H9 (cell line): ENCODE results near the gene PRPF40B. TPM values are rescaled to one million over a fixed set of nuclear protein-coding genes. Genes with fewer than 3 reads are reported as not detected.

Experiments
- DNase-seq: peaks from one replicate; pipeline ENCODE4 v3.0.0-alpha.2; 2017
- H2AFZ ChIP-seq: one replicate; pipeline ENCODE4 v1.6.1; 2013; ENCODE audit warnings: mild to moderate bottlenecking, low read length, control low read depth, moderate library complexity
- H2AK5ac ChIP-seq: 2 replicates; pipeline ENCODE4 v1.6.1; 2013; ENCODE audit warnings: low read length, control low read depth, mixed read lengths; ENCODE audit not compliant: insufficient read length
- H2BK120ac ChIP-seq: one replicate; pipeline ENCODE4 v1.6.1; 2013; ENCODE audit warnings: low read depth, mild to moderate bottlenecking, low read length, control low read depth, inconsistent platforms; ENCODE audit not compliant: poor library complexity, severe bottlenecking
- H2BK12ac ChIP-seq: 2 replicates; pipeline ENCODE4 v1.6.1; 2013; ENCODE audit warnings: low read length, control low read depth, mixed read lengths, low read depth; ENCODE audit not compliant: insufficient read length
- H2BK15ac ChIP-seq: 2 replicates; pipeline ENCODE4 v1.6.1; 2013; ENCODE audit warnings: low read depth, low read length, control low read depth
- H2BK20ac ChIP-seq: one replicate; pipeline ENCODE4 v1.6.1; 2013; ENCODE audit warnings: low read depth, mild to moderate bottlenecking, low read length, control low read depth, inconsistent platforms; ENCODE audit not compliant: poor library complexity, severe bottlenecking
- H2BK5ac ChIP-seq: 2 replicates; pipeline ENCODE4 v1.6.1; 2013; ENCODE audit warnings: low read length, control low read depth, mixed read lengths; ENCODE audit not compliant: insufficient read length
- H3K14ac ChIP-seq: 2 replicates; pipeline ENCODE4 v1.6.1; 2013; ENCODE audit warnings: low read length, control low read depth; ENCODE audit not compliant: insufficient read depth
- H3K18ac ChIP-seq: 2 replicates; pipeline ENCODE4 v1.6.1; 2013; ENCODE audit warnings: low read depth, mild to moderate bottlenecking, mixed read lengths, low read length, control low read depth; ENCODE audit not compliant: insufficient read length
- H3K23ac ChIP-seq: 2 replicates; pipeline ENCODE4 v1.6.1; 2013; ENCODE audit warnings: low read length, control low read depth, mixed read lengths, low read depth; ENCODE audit not compliant: insufficient read length
- H3K23me2 ChIP-seq: 2 replicates; pipeline ENCODE4 v1.6.1; 2013; ENCODE audit warnings: low read depth, mild to moderate bottlenecking, mixed read lengths, low read length, control low read depth; ENCODE audit not compliant: insufficient read length, poor library complexity, severe bottlenecking
- H3K27ac ChIP-seq: 2 replicates; pipeline ENCODE4 v1.5.1; 2013; ENCODE audit warnings: low read length, control low read depth, mixed read lengths, low read depth; ENCODE audit not compliant: insufficient read length
- H3K27me3 ChIP-seq: 2 replicates; pipeline ENCODE4 v1.6.1; 2013; ENCODE audit warnings: low read length, control low read depth, inconsistent platforms; ENCODE audit not compliant: insufficient read depth
- H3K4ac ChIP-seq: 2 replicates; pipeline ENCODE4 v1.6.1; 2013; ENCODE audit warnings: low read depth, mild to moderate bottlenecking, control low read depth, inconsistent platforms, low read length, moderate library complexity
- H3K4me1 ChIP-seq: 2 replicates; pipeline ENCODE4 v1.6.1; 2013; ENCODE audit warnings: low read length, control low read depth, inconsistent platforms; ENCODE audit not compliant: insufficient read depth
- H3K4me2 ChIP-seq: 2 replicates; pipeline ENCODE4 v1.6.1; 2013; ENCODE audit warnings: low read length, control low read depth, mixed read lengths; ENCODE audit not compliant: insufficient read length, insufficient read depth
- H3K56ac ChIP-seq: 2 replicates; pipeline ENCODE4 v1.6.1; 2013; ENCODE audit warnings: low read depth, mild to moderate bottlenecking, mixed read lengths, low read length, control low read depth; ENCODE audit not compliant: insufficient read length
- H3K79me1 ChIP-seq: 2 replicates; pipeline ENCODE4 v1.6.1; 2013; ENCODE audit warnings: low read depth, mild to moderate bottlenecking, moderate library complexity, low read length, control low read depth, inconsistent platforms; ENCODE audit not compliant: insufficient read depth, poor library complexity, severe bottlenecking
- H3K79me2 ChIP-seq: 2 replicates; pipeline ENCODE4 v1.6.1; 2013; ENCODE audit warnings: low read length, control low read depth, inconsistent platforms; ENCODE audit not compliant: insufficient read depth
- H3K9ac ChIP-seq: 2 replicates; pipeline ENCODE4 v1.6.1; 2013; ENCODE audit warnings: low read length, control low read depth, mixed read lengths; ENCODE audit not compliant: insufficient read length; ENCODE audit errors: extremely low read depth
- H3K9me3 ChIP-seq: one replicate; pipeline ENCODE4 v1.6.1; 2013; ENCODE audit warnings: low read depth, low read length, inconsistent platforms; ENCODE audit not compliant: control insufficient read depth
- H3T11ph ChIP-seq: one replicate; pipeline ENCODE4 v1.6.1; 2013; ENCODE audit warnings: mild to moderate bottlenecking, low read length, control low read depth, inconsistent platforms
- H4K20me1 ChIP-seq: one replicate; pipeline ENCODE4 v1.6.1; 2013; ENCODE audit not compliant: control insufficient read depth, insufficient read length, insufficient read depth
- H4K5ac ChIP-seq: 2 replicates; pipeline ENCODE4 v1.6.1; 2013; ENCODE audit warnings: low read depth, mild to moderate bottlenecking, mixed read lengths, low read length, control low read depth; ENCODE audit not compliant: insufficient read length
- H4K8ac ChIP-seq: replicated peaks from 2 replicates; pipeline ENCODE4 v1.6.1; 2013; ENCODE audit warnings: low read length, control low read depth, mixed read lengths, low read depth; ENCODE audit not compliant: insufficient read length
- H4K91ac ChIP-seq: 2 replicates; pipeline ENCODE4 v1.6.1; 2013; ENCODE audit warnings: low read depth, mild to moderate bottlenecking, moderate library complexity, mixed read lengths, low read length, control low read depth; ENCODE audit not compliant: insufficient read length
- H3K27ac Mint-ChIP-seq, 3 experiments: 2 replicates in 2 of 3; 3 replicates in 1 of 3; pipeline ENCODE4 v1.8.0; 2020 to 2021; ENCODE audit warnings: mixed read lengths in 3 of 3, mild to moderate bottlenecking in 1 of 3, moderate library complexity in 1 of 3
- H3K27me3 Mint-ChIP-seq: 2 replicates; pipeline ENCODE4 v1.8.0; 2021; ENCODE audit warnings: low read depth, mild to moderate bottlenecking, moderate library complexity, mixed read lengths
- H3K36me3 Mint-ChIP-seq, 3 experiments: 2 replicates in 2 of 3; 3 replicates in 1 of 3; pipeline ENCODE4 v1.8.0; 2020 to 2021; ENCODE audit warnings: low read depth in 3 of 3, mixed read lengths in 3 of 3; ENCODE audit not compliant: insufficient read depth in 1 of 3
- H3K4me1 Mint-ChIP-seq, 2 experiments: 2 replicates each; pipeline ENCODE4 v1.8.0; 2020; ENCODE audit warnings: mixed read lengths in 2 of 2
- H3K4me3 Mint-ChIP-seq, 2 experiments: 2 replicates in 1 of 2; 3 replicates in 1 of 2; pipeline ENCODE4 v1.8.0; 2020 to 2021; ENCODE audit warnings: mild to moderate bottlenecking in 2 of 2, mixed read lengths in 2 of 2, moderate library complexity in 1 of 2
- H3K9me3 Mint-ChIP-seq, 2 experiments: 2 replicates in 1 of 2; 3 replicates in 1 of 2; pipeline ENCODE4 v1.8.0; 2020; ENCODE audit warnings: mild to moderate bottlenecking in 2 of 2, mixed read lengths in 2 of 2, moderate library complexity in 1 of 2
- CTCF ChIP-seq: fragments of 200-600 bp; sonication (generic); conservative IDR thresholded peaks from 3 replicates; pipeline ENCODE4 v1.8.0; 2021; ENCODE audit warnings: antibody characterized with exemption, mild to moderate bottlenecking
- WGBS: extraction: QIAGEN DNeasy Blood & Tissue Kit; methylation state at CpG from one replicate; pipeline ENCODE4 v1.1.7; 2013; ENCODE audit warnings: missing lambda C conversion rate, low lambda C conversion rate, mixed read lengths; ENCODE audit not compliant: insufficient read length; ENCODE audit errors: extremely low coverage; 5-methylcytosine and 5-hydroxymethylcytosine counted together
- long read RNA-seq: library from polyadenylated mRNA; unstranded; transcript quantifications from one replicate; pipeline ENCODE4 v2.0.0, GENCODE V29; 2020
- total RNA-seq: library from RNA; stranded (reverse); gene quantifications from 2 replicates; pipeline ENCODE4 v1.2.1, GENCODE V29; 2021

The PRPF40B gene
- total RNA-seq = 17.4 and 19.0 TPM in 2 replicates
- long read RNA-seq, partial matches to known transcripts = 18 of 326 reads
- long read RNA-seq, other reads (novel, unspliced or antisense) = 306 of 326 reads

DNA sequence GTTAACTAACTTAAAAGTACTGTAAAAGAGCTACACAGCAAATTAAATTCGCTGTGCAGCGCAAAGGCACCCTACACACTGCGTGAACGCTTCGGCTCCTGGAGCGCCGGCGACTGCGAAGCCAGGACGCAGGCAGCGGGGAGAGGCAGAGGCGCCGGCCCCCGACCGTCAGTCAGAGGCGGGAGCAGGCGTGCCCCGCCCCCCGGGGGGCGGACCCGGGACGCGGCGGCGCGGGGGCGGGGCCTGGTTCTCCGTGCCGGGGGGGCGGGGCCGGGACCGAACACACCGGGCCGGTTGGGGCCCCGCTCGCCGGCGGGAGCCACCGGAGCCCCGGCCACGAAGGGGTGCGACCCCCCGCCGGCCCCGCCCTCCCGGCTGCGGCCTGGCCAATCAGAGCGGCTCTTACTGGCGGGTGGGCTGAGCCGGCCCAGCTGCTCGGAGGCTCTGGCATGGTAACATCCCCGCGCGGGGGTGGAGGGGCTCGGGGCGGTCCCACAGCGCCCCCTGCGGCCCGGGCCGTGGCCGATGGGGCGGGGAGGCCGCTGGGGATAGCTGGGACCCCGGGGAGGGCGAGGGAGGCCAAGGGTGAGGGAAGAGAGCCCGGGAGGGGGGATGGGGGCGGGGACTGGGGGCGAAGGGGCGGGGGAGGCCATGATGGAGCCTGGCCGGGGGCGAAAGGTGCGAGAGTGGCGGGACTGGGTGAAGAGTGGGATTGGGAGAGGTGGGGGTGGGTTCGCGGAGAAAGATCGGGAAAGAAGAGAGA is at the start of gene PRPF40B:
TSS of gene PRPF40B (plus strand) at position 420 of the 763 bp plus-strand sequence. CDS start at position 450, 30 bp downstream.
- H3K4me2 ChIP-seq = peak within 1 kb of the TSS; percentile 73
- WGBS = no CpG with 5 or more reads among the region's 76 CpGs
- no peak within 1 kb of the TSS for H3K56ac ChIP-seq
- no peaks in the 10 kb centered on the region for H4K20me1 ChIP-seq
- H3K79me2 ChIP-seq = no peaks in the 10 kb centered on the region
- no peak within 1 kb of the TSS for H2BK12ac ChIP-seq
- no peak within 1 kb of the TSS for H2BK15ac ChIP-seq
- peak; percentile 71 for TF ChIP-seq CTCF
- H3K9me3 ChIP-seq = no peaks in the 10 kb centered on the region
- H3K18ac ChIP-seq = peak within 1 kb of the TSS; percentile 54
- no peak within 1 kb of the TSS for H4K8ac ChIP-seq
- H3K9ac ChIP-seq = peak within 1 kb of the TSS; percentile 20
- H3K27me3 ChIP-seq = no peaks in the 10 kb centered on the region
- no peak within 1 kb of the TSS for H4K91ac ChIP-seq
- H3K23me2 ChIP-seq = peaks cover 6% of the 10 kb centered on the region
- H3K14ac ChIP-seq = no peak within 1 kb of the TSS; the same call in 1 of the 2 replicates
- peak within 1 kb of the TSS; percentile 59 to 93 (median 93); a peak in 6 of 7 replicates for H3K27ac Mint-ChIP-seq
- H2BK120ac ChIP-seq = no peak within 1 kb of the TSS
- no peak within 1 kb of the TSS for H2AFZ ChIP-seq
- no peaks in the 10 kb centered on the region for H3K36me3 Mint-ChIP-seq
- no peaks in the 10 kb centered on the region for H3K9me3 Mint-ChIP-seq
- H3T11ph ChIP-seq = no peak within 1 kb of the TSS
- no peak within 1 kb of the TSS for H2BK5ac ChIP-seq
- H3K4me1 Mint-ChIP-seq = peaks cover 31 to 36% of the 10 kb centered on the region in 2 experiments
- no peaks in the 10 kb centered on the region for H3K79me1 ChIP-seq
- peaks cover 3% of the 10 kb centered on the region for H3K27me3 Mint-ChIP-seq
- H4K5ac ChIP-seq = no peak within 1 kb of the TSS
- H3K4ac ChIP-seq = no peak within 1 kb of the TSS
- peak within 1 kb of the TSS; percentile 84 to 88 for H3K4me3 Mint-ChIP-seq
- no peak within 1 kb of the TSS for H2BK20ac ChIP-seq
- H2AK5ac ChIP-seq = no peak within 1 kb of the TSS
- H3K4me1 ChIP-seq = peaks cover 2% of the 10 kb centered on the region; the same call in 1 of the 2 replicates
- peak; percentile 97 for DNase-seq
- no peak within 1 kb of the TSS for H3K27ac ChIP-seq
- no peak within 1 kb of the TSS for H3K23ac ChIP-seq
